ENCODE measurements around the gene SNRNP48. TPM values are rescaled to one million over a fixed set of nuclear protein-coding genes. Genes with fewer than 3 reads are reported as not detected.

Gene SNRNP48
- total RNA-seq, 1 experiment from 2014 or later = 29.1 TPM

DNA sequence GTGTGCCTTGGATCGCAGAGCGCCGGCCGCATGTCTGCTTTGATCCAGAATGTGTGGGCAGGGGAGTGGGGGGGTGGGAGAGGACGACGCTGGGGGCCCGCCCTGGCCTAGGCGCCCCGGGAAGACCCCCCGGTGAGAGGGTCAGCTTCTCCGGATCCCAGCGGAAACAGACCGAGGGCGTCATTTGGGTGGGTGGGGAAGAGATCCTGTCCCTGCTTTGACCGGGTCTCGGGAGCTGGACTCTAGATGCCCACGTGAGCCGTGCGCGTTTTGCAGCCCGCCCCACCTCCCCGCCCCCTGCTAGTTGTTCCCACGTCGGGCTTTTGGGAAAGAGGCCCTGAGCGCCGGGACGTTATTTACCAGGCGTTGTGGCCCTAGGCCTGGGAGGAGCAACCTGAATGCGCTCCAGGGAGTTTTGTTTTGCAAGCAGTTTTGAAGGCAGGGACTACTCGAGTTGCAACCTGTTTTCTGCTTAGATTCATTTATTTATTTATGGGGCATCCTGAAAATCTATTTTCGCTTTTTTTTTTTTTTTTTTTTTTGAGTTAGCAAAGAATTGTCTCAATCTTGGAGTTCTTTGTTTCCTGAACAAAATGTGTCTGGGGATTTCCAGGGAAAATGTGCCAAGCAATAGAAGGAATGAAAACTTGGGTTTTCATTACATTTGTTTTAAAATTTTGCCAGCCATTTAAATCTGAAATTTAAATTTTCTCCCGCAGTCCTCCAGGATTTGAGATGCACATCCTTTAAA is 46.9 kb upstream of the SNRNP48 start:
- TF ChIP-seq CTCF (IDR thresholded peaks at IDR 0.05; ENCODE audit: insufficient read depth in 1 of 2, low read depth in 1 of 2, low read length in 1 of 2, severe bottlenecking in 1 of 2, unreplicated experiment in 1 of 2) = no peak
- Mint-ChIP-seq H3K36me3 (ENCODE audit: insufficient read depth, unreplicated experiment) (peaks cover 55% of the 10 kb centered on the region), H3K9me3 (ENCODE audit: unreplicated experiment) (no peaks in the 10 kb centered on the region), H3K27me3 (ENCODE audit: insufficient read depth, unreplicated experiment) (no peaks in the 10 kb centered on the region), H3K4me1 (ENCODE audit: low read depth, unreplicated experiment) (peaks cover 40% of the 10 kb centered on the region), H3K4me3 (ENCODE audit: unreplicated experiment) (peak overlapping the region; percentile 92), H3K27ac (ENCODE audit: unreplicated experiment) (peak overlapping the region; percentile 91)
- Histone ChIP-seq H3K4me1 (peaks cover 61% of the 10 kb centered on the region), H3K4me3 (ENCODE audit: low read depth, low read length) (peak overlapping the region; percentile 95), H3K9me3 (no peaks in the 10 kb centered on the region), H3K27me3 (replicated peaks; ENCODE audit: control insufficient read depth, insufficient read depth, low read length) (no peaks in the 10 kb centered on the region), H3K36me3 (ENCODE audit: control insufficient read depth, insufficient read depth, low read length) (no peaks in the 10 kb centered on the region)
- intact Hi-C loops (cut with micrococcal nuclease; ENCODE audit: unreplicated experiment) = loop anchor here (1.0 to 5.0 kb wide), 2 partner anchors 18 to 36 kb away; no protein-coding TSS in a partner anchor
- POLR2A ChIA-PET = interaction anchor here (0.6 to 1.1 kb wide), 4 partner anchors 11 to 93 kb away, joined by 3 to 14 read pairs (median 4); no protein-coding TSS in a partner anchor
- CTCF ChIA-PET = no interaction called here
- peak; percentile 81 to 88 for DNase-seq
- BruUV-seq (replicated peaks) = no TSS peak

DNA sequence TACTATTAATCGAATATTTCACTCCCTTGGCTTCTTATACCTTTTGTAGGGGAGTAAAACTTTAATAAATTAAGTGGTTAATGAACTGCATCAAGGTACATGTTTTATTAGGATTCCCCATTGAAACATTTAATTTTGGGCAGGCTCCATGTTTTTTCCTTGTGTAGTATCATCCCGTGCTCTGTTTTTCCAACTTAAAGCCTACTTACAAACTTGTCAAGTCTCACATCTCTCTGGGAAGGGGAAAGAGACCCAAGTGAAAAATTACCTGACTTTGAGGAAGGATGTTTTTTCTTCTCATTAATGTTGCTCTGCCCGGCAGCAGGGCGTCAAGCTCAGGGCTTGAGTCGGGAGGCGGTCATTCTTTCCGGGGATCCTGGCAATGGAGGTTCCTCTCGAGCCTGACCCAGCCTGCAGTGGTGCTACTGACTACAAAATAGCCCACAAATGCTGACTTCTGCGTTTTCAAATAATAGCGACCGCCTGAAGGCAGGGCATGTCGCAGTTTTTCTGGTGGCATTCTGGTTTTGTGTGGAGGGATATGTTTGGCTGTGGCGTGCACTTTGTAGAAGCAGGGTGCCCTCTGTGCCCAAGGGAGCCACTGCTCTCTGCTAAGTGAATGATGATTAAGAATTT is 46.1 kb upstream of the SNRNP48 start:
- H3K27me3 Mint-ChIP-seq (ENCODE audit: insufficient read depth, unreplicated experiment) = no peaks in the 10 kb centered on the region
- no peaks in the 10 kb centered on the region for H3K9me3 Mint-ChIP-seq (ENCODE audit: unreplicated experiment)
- Histone ChIP-seq H3K27me3 (replicated peaks; ENCODE audit: control insufficient read depth, insufficient read depth, low read length) (no peaks in the 10 kb centered on the region), H3K4me1 (peaks cover 59% of the 10 kb centered on the region), H3K4me3 (ENCODE audit: low read depth, low read length) (peak overlapping the region; percentile 95), H3K36me3 (ENCODE audit: control insufficient read depth, insufficient read depth, low read length) (no peaks in the 10 kb centered on the region), H3K9me3 (no peaks in the 10 kb centered on the region)
- DNase-seq = no peak
- CTCF ChIA-PET = no interaction called here
- intact Hi-C loops (cut with micrococcal nuclease; ENCODE audit: unreplicated experiment) = loop anchor here (1.0 to 5.0 kb wide), 2 partner anchors 17 to 37 kb away; no protein-coding TSS in a partner anchor
- POLR2A ChIA-PET = interaction anchor here (0.6 kb wide), 1 partner anchor 94 kb away, joined by 14 read pairs; no protein-coding TSS in a partner anchor
- H3K36me3 Mint-ChIP-seq (ENCODE audit: insufficient read depth, unreplicated experiment) = peaks cover 64% of the 10 kb centered on the region
- TF ChIP-seq CTCF (IDR thresholded peaks at IDR 0.05; ENCODE audit: insufficient read depth in 1 of 2, low read depth in 1 of 2, low read length in 1 of 2, severe bottlenecking in 1 of 2, unreplicated experiment in 1 of 2) = no peak
- BruUV-seq (replicated peaks) = no TSS peak
- H3K27ac Mint-ChIP-seq (ENCODE audit: unreplicated experiment) = peak overlapping the region; percentile 87
- H3K4me1 Mint-ChIP-seq (ENCODE audit: low read depth, unreplicated experiment) = peaks cover 40% of the 10 kb centered on the region
- peak overlapping the region; percentile 92 for H3K4me3 Mint-ChIP-seq (ENCODE audit: unreplicated experiment)

DNA sequence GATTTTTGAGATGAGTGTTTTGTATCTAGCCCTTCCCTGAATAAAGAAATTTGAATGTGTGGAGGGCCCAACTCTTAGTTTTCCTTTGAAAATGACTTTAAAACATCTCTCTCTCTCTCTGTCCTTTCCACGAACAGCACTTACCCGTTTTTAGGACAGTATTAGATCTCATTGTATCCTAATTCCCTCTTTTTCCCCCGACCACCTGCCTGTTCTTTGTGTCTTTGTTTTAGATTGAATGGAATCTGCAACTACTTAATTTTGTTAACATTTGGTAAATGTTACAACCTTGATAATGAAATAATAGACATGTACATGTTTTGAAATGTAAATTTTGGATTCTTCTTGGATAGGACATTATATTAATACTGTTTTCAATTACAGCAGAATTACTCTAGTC is 45.4 kb upstream of the SNRNP48 start:
- H3K27ac Mint-ChIP-seq (ENCODE audit: unreplicated experiment) = peak overlapping the region; percentile 87
- TF ChIP-seq CTCF (IDR thresholded peaks at IDR 0.05; ENCODE audit: insufficient read depth in 1 of 2, low read depth in 1 of 2, low read length in 1 of 2, severe bottlenecking in 1 of 2, unreplicated experiment in 1 of 2) = no peak
- H3K9me3 ChIP-seq = no peaks in the 10 kb centered on the region
- H3K9me3 Mint-ChIP-seq (ENCODE audit: unreplicated experiment) = no peaks in the 10 kb centered on the region
- DNase-seq = no peak
- peaks cover 46% of the 10 kb centered on the region for H3K4me1 Mint-ChIP-seq (ENCODE audit: low read depth, unreplicated experiment)
- H3K4me1 ChIP-seq = peaks cover 66% of the 10 kb centered on the region
- no peaks in the 10 kb centered on the region for H3K27me3 Mint-ChIP-seq (ENCODE audit: insufficient read depth, unreplicated experiment)
- H3K4me3 ChIP-seq (ENCODE audit: low read depth, low read length) = no peak overlapping the region
- peak overlapping the region; percentile 92 for H3K4me3 Mint-ChIP-seq (ENCODE audit: unreplicated experiment)
- POLR2A ChIA-PET = no interaction called here
- no TSS peak for BruUV-seq (replicated peaks)
- H3K36me3 ChIP-seq (ENCODE audit: control insufficient read depth, insufficient read depth, low read length) = no peaks in the 10 kb centered on the region
- no peaks in the 10 kb centered on the region for H3K27me3 ChIP-seq (replicated peaks; ENCODE audit: control insufficient read depth, insufficient read depth, low read length)
- CTCF ChIA-PET = no interaction called here
- intact Hi-C loops (cut with micrococcal nuclease; ENCODE audit: unreplicated experiment) = loop anchor here (5.0 kb wide), 1 partner anchor 37 kb away; no protein-coding TSS in a partner anchor
- peaks cover 69% of the 10 kb centered on the region for H3K36me3 Mint-ChIP-seq (ENCODE audit: insufficient read depth, unreplicated experiment)

Data from Caco-2 (cell line).